GM21825 (cell line): ENCODE results near the gene MEIOC.
"Not testable (repeated sequence)": the region's sequence is repeated elsewhere in the genome, so short reads cannot be mapped to it uniquely, and the experiment has no call there.

Experiments used
- ATAC-seq: cut with Tn5 transposase; IDR thresholded peaks from one replicate; pipeline ENCODE4 v1.9.1; 2021; ENCODE audit warnings: mild to moderate bottlenecking, moderate library complexity; ENCODE audit not compliant: unreplicated experiment

The MEIOC gene

DNA sequence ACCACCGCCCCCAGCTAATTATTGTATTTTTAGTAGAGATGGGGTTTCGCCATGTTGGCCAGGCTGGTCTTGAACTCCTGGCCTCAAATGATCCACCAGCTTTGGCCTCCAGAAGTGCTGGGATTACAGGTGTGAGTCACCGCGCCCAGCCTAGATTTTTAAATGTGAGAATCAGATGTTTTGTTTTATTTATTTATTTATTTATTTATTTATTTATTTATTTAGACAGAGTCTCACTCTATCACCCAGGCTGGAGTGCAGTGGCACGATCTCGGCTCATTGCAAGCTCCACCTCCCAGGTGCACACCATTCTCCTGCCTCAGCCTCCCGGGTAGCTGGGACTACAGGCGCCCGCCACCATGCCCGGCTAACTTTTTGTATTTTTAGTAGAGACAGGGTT, 44.0 kb downstream of the MEIOC start:
- not testable (repeated sequence) for ATAC-seq

DNA sequence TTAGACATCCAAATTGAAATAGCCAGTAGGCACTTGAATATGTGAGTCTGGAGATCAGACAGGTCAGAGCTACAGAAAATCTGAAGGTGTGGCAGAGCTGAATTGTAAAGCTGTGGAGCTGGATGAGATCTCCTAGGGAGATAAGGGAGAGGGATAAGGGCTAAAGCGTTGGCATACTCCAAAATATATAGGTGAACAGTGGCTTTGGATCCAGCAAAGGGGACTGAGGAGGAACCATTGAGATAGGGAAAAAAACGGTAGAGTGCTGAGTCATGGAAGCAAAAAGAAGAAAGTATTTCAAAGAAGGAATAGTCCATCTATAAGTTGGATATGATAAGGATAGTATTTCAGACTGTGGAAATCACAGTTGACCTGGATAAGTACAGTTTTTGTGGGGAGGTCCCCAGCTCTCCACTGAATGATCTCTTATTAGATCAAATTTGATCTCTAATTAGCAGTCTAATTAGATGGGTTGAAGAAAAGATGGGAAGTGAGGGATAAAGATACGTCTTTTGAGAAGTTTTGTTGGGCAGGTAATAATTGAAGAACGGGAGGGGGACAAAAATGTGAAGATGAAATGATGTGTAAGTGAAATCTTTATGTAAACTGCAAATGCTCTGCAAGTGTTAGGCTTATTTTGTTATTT, 51.6 kb downstream of the MEIOC start:
- ATAC-seq = no peak

DNA sequence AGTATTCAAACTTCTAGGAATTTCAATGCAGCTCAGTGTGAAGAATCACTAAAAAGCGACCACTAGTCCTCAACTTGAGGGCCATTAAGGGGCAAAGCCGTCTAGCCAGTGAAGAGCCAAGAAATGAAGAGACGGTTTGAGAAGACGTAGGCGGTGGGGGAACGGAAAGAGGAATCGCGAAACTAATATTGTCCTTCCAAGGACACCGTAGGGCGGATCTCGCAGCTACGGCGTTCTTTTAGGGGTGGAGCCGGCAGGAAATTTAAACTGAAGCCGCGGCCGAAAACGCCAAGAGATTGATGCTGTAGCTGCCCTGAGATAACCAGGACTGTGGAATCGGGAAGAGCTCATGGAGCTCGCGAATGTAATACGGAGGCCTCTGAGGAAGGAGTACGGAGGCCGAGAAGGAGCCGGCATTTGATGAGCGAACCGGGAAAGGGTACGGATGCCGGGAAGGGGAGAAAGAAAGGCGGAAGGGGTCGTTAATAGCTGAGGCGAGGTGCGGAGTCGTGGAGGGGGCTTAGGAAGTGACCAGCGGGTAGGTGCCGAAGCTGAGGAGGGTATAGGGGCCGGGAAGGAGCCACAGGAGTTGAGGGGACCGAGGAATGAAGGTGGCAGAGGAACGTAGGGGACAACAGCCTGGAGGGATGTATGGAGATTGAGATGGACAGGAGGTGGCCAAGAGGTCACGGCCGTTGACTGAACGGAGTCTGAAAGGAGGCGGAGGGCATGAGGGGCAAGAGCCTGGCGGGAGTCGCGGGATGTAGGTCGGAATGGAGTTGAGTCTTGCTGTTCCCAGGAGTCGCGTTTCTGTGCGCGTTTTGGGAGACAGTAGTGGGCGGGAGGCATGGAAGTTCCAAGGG, 52.4 kb downstream of the MEIOC start, which contains the start of gene DBF4B:
Gene DBF4B, plus strand, starts transcription at position 265 of the 863 bp plus-strand sequence. Its CDS starts 156 bp downstream, at position 421.
- ATAC-seq = no peak

DNA sequence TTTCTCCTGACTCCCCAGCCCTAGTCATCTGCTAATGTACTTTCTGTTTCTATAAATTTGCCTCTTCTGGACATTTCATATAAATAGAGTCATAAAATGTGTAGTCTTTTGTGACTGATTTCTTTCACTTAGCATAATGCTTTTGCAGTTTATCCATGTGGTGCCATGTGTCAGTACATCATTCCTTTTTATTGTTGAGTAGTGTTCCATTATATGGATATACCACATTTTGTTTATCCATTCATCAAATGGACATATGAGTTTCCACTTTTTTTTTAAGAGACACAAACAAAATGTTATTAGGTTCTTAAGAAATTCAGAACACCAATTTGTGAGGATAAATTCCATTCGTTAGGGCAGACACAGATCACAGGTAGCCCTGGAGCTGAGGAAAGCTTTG, 63.2 kb downstream of the MEIOC start:
- ATAC-seq = no peak

DNA sequence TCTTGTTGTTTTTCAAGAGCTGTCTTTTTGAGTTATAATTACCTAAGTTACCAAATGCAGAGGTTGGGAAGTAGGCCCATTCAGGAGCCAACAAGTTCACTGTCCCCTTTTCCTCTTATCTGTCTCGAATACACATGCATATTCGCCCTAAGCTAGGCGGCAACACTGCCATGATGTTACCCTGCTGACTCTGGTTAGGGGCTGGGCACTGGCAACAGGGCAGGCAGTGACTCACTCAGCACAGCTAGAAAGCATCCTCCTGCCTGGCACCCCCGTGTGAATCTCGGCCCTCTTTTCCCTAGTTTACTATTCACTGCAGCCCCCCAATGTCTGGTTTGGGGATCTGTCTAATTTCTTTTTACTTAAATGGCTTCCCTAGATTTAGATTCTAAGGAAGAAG, 66.0 kb downstream of the MEIOC start:
- no peak for ATAC-seq
